ENCODE data around the gene DMGDH.

Gene DMGDH

DNA sequence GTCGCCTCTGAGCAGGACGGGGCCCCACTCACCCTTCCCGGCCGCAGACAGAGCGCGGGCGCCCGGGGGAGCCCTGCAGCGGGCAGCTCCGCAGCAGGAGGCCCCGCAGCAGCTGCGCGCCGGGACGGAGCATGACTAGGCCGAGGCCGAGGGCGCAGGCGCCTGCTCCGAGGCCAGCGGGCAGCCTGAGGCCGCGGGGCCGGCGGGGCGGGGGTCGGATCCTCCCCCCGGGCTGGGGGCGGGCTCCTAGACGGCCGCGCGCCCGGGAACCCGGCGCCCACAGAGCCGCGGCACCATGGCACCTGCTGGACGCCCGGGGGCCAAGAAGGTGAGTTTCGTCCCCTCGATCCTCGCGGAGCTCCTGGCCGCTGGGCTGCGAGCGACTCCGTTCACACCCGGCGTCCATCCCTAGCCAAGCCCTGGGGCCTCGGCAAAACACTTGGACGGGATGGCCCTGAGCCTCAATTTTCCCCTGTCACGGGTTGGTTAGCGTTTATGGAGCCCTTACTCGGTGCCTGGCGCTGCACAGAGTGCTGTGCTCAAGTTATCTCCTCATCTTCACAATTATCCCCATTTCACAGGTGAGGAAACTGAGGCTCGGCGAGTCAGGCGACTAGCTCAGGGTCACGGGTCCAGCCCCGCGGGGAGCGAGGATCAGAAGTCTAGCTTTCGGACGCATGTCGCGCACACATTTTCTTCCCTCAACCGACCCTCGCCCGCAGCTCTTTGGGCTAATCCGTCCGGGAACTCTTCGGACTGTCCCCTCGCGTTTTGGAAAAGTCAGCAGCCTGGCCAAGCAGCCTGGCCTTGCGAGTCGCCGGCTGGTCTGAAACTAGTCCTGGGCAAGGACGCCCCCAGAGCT, at the start of gene DMGDH, which contains the start of gene BHMT2:
DMGDH (minus strand) TSS at position 187 of the 862 bp plus-strand sequence; CDS start at position 133, 54 bp downstream.
BHMT2 (plus strand) TSS at position 280 of the 862 bp plus-strand sequence; CDS start at position 296, 16 bp downstream.
- peak; percentile 85 for DNase-seq (ENCODE audit: low spot score)

DNA sequence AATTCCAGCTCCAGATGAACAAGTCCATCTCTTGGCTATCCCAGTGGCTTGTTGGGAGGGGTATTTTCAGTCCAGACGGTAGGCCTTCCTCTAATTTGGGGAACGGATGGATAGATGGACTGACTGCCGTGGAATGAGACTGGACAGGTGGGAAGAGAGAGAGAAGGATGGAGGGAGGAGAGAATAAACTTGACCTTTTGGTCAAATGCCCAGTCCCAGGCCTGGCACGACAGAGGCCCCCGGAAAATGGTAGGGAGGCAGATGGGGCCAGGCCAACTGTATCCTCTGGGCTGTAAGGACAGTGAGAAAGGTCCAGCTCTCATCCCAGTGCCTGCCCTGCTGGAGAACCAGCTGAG, 43.2 kb upstream of the DMGDH start:
- no peak for DNase-seq (ENCODE audit: low spot score)

DNA sequence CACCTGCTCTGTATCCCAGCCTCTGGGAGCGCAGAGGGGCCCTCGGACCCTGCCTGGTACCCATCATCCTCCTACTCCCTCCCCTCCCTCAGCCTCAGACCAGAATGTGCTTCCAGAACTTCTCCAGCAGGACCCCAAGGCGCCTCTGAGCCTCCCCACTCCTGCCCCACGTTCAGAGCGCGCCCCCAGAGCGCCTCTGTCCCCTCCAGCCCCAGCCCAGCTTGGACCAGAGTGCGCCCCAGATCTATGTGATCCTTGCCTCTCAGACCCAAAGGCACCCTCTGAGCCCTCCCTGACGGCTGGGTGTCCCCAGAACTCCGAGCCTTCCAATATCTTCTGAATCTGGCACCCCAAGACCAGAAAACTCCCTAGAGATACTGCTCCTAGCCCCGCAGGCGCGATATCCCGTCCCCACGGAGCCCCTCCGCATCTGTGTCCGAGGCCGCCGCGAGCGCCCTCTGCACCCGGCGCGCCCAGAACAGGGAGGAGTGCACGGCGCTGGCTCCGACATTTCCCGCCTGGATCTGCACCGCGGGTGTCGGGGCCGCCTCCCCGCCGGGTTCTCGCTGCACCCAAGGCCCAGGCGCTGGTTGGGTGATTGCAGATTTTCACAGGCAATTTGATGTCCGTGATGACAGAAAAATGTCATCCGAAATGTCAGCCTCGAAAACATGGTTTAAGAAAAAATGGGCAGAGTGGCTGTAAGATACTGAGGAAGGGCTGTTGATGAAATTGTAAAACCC, 42.7 kb upstream of the DMGDH start:
- DNase-seq (ENCODE audit: low spot score) = peak; percentile 34

DNA sequence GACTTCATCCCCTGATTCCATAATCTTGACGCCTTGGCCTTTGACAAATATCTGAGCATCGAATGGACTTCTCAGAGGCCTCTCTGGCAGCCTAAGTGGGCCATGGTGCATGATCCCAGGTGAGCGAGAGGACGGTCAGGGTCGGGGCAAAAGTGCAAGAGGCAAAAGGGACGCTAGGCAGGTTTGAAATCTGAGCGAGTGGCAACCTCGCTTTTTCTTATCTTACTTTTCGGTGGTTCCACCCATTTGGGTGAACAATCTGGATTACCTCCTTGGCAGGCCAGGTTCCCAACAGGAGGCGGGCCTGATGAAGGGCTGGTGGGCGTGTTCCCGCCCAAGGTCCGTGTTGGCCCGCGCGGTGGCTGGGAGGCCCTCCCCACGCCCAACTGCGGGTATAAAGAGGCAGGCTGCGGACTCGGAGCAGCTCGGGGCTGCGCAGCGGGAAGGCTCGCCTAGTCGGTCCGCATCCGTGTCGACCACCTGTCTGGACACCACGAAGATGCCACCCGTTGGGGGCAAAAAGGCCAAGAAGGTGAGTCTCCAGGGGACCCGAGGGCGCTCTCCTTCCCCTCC, 42.0 kb upstream of the DMGDH start, which contains the start of gene BHMT:
BHMT (plus strand) TSS at position 423 of the 573 bp plus-strand sequence; CDS start at position 500, 77 bp downstream.
- no peak for DNase-seq (ENCODE audit: low spot score)

DNA sequence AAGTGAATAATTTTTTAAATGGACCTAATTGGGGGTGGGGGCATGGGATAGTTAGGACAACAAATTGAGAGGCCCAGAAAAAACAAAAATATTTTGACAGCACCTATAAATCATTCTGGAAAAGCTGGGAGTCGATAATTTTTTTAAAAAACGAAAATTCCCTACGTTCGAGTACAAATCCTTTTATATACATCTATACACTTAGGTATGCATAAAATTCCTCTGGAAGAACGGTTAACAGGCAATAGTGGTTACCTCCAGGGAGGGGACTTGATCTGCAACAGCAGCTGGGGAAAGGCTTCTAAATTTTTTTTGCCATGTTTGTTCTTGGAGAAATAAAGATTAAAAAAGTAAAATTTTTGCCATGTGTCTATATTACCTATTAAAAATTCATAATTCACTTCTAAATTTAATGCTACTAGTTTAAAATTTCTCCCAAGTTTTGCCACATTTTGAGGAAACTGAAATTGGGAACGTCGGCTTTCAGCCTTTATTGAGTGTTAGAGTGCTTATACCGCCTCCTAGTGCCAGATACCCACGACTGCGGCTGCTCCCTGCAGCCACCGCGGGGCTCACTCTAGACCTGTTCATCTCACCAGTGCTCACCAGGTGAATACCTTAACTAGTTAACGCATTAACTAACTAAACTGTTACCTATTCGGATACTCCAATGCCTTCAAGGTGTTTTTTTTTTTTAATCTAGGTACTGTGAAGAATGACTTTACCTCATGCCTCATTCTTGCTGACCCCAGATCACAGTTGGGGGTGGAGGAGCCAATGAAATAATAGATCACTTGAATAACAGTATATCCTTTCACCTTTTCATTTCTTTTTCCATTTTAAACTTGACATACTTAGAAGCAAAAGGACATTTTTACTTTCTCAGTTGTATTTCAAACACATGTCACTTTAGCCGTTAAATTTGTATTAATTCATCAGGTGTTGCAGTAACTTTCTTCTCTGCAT, 40.3 kb upstream of the DMGDH start:
- no peak for DNase-seq (ENCODE audit: low spot score)

DNA sequence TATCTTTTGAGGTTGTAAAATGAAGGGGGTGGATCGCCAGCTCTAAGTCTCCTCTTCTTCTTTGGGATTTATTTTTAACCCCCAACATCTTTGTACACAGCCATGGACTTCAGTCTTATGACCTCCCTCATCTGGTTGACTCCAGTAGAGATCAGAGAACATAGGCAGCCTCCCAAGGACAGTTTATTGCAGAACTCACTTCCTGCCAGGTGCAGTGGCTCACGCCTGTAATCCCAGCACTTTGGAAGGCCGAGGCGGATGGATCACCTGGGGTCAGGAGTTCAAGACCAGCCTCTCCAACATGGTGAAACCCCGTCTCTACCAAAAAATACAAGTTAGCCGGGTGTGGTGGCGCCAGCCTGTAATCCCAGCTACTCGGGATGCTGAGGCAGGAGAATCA, 39.3 kb upstream of the DMGDH start:
- DNase-seq (ENCODE audit: low spot score) = no peak

DNA sequence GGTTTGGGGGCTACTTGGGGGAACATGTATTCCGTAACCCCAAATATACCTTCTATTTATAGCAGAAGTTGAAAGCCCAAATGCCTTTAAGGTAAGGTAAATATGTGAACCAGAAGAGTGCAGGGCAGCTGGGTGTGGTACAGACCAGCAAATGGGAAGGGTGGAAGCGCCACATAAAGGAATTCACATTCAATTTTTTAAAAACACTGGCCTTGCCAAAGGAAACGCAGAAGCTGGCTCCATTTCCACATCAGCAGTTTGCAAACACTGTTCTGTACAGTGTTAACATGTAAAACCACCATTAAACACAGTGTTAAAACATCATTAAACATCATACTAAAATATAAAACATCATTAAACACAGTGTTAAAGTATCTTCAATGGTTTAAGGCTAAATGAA, 38.6 kb upstream of the DMGDH start:
- DNase-seq (ENCODE audit: low spot score) = no peak

DNA sequence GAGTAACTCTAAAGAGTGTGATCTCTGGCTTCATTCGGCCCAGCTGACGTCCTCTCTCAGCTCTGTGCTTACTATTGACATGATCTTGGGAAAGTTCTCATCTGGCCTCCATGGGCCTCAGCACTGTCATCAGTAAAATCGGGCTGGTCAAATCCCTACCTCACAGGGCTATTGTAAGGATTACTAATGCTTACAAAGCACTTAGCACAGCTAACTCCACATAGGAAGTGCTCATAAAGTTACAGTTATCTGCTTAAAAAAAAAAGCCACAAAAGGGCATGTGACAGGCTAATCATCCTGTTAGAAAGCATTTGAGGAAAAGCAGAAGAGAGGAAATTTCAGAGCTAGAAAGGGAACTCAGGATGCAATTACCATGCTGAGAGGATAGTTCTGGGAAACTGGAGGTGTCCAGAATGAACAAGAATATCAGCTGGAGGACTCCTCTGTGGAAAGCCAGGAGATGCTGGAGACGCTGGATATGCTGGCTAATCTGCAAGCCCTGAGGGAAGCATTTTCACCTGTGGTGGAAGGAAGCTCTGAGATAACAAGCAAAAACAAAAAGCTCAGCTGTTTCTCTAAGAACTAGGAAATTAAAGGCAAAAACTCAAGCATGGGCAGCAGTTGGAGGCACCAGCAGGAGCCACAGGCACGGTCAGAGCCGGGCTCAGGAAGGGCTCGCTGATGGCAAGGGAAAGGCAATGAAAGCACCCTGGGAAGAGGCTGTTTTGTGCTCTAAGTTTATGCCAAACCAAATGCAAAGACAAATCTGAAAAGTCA, 37.7 kb upstream of the DMGDH start:
- no peak for DNase-seq (ENCODE audit: low spot score)

DNA sequence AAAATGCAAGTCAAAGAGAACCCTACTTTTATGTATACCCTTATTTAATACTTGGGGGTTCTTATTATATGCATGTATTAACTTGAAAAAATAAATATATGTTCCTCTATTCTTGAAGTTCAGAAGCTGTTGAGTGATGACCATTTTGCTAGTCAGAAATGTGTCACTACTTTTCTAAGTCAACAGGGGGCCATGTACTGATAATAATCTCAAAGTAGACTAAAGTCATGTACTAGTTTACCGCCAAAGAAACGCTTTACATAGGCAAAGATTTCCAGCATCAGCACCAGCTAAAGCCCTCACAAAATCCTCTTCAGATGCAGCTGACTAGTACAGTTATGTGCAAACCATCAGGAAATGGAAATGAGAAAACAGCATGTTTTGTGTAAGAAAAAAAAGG, 36.4 kb upstream of the DMGDH start:
- DNase-seq (ENCODE audit: low spot score) = no peak

DNA sequence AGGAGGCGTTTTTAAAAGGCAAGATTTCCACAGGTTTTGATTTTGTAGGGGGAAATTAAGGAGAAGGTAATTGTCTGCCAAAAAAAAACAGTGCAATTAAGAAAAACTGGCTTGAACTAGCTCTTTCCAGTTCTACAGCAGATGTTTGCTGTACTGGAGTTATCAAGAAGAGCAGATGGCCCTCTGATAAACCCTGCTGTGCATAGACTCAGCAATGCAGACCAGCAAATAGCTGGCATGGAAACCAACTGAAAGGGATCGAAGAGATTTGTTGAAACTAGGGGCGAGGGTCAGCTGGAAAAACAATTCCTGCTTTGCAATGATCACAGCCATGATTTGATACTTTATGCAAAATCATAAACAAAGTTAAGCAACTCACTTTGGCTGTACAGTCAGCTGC, 24.3 kb upstream of the DMGDH start:
- DNase-seq (ENCODE audit: low spot score) = no peak

DNA sequence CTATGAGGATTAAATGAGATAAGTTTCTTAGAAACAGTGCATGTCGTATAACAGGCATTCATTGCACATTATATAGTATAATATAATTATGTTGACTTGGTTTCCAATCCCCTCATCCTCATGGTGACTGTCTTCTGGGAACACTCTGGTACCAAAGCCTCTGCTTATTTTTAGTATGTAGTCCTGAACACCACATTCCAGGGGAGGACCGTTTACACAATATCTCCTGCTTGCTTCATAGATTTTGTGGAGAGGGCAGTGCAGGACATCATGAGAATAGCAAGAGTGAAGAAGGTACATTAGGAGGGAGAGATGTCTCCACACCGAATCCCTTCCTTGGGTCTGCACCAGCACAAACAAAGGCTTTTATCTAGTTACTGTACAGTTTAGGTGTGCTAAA, 21.6 kb upstream of the DMGDH start:
- no peak for DNase-seq (ENCODE audit: low spot score)

DNA sequence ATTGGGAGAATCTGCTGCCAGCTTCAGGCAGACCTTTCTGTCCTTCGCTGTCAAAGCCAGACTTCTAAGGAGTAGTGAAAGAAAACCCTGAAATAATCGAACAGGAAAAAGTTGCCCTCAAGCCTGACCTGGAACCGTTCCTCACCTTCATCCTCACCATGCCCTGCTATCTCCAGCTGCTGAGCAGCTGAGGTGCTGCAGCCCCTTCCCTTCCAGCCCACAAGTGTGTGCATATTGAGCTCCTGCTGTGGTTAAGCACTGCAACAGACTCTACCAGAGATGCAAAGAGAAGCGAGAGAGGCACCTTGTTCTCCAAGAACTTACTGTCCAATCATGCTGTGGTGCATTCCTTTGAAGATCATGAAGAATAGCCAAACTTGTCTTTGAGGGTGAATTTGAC, 19.0 kb upstream of the DMGDH start:
- no peak for DNase-seq (ENCODE audit: low spot score)

DNA sequence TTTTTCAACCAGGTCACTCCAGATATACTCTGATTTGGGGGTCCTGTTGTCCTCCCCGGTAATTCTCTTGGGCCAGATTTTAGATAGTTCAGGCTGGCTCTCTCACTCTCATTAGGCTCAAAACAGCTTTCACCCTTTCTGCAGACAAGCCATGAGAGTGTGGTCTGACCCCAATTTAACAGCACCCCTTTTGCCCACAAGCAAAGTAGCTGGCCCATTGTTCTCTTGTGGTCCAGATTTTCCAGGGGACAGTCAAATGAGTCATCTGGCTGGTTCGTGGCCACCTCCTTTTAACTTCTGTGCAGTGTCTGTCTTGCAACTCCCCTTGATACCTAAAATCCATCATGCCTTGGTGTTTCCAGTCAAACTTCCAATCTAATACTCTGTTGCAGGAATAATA, 16.6 kb upstream of the DMGDH start:
- no peak for DNase-seq (ENCODE audit: low spot score)

DNA sequence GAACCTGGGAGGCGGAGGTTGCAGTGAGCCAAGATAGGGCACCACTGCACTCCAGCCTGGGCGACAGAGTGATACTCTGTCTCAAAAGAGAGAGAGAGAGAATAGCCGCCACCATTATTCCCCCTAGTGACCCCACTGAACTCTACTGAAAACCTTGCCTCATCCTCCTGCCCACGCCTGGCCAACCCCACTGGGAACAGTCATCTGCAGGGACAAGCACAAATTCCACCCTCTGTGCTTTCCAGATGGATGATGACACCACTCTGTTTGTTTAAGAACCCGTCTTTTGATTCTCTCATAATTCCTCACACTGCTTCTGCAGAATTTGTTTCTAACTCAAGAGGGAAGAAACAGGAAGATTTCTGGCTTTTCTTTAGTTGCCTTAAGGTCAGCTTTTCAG, 12.3 kb upstream of the DMGDH start:
- no peak for DNase-seq (ENCODE audit: low spot score)

DNA sequence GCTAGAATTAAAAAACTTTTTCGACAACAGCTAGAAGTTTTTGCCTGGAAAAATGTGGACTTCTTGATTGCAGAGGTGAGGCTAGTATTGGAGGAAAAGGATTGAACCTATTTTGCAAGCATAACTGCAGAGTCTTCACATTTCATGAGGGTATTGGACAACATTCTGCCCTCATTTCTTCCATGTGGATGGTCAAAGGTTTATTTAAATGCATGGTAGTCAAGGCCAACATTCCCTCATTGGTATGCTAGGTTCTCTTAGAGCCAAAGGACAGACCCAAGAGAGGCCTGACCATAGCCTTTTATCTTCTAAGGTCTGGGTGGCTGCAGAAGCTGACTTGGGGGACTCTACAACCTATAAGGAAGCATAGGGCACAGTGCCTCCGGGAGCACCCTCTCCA, 11.3 kb upstream of the DMGDH start:
- no peak for DNase-seq (ENCODE audit: low spot score)

DNA sequence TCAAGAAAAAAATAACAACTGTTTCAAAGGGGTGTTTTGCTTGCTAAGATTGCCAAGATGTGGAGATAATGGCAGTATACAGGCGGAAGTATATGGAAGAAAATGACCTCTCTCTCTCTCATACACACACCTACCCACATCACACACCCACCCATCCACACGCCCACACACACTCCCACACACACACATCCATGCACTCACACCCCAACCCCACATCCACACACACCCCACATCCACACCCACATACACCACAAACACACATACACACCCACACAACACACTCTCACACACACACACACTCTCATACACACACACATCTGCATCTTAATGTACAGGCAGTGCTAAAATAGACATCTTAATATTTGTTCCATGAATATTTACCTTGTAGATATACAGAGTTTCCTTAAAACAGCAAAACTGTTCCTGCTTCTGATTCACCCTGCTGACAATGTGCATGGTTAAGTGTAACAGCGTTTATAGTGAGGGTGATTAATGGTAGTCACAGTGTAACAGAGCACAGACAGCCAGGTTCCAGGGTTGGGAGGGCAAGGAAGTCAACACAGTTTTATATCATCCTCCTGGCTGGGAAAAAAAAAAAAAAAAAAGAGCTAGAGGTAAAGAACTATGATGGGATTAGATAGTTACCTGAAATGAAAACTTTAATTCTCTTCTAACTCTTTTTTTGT, 8.3 kb upstream of the DMGDH start:
- DNase-seq (ENCODE audit: low spot score) = no peak

DNA sequence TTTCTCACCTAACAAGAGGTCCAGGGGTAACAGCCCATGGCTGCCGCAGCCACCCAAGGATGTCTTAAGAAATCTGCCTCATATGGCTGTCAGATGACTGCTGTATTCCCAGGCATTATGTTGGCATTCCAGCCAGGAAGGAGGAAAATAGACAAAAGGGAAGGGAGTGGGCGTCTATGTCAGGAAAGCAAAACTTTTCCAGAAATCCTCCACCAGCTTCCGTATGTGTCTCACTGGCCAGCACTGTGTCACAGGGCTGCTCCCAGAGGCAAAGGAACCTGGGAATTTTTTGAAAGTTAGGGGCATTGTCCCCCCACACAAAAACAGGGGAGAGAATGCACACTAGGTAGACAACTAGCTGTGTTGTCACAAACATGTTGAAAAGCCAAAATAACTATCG, 7.3 kb upstream of the DMGDH start:
- DNase-seq (ENCODE audit: low spot score) = no peak

DNA sequence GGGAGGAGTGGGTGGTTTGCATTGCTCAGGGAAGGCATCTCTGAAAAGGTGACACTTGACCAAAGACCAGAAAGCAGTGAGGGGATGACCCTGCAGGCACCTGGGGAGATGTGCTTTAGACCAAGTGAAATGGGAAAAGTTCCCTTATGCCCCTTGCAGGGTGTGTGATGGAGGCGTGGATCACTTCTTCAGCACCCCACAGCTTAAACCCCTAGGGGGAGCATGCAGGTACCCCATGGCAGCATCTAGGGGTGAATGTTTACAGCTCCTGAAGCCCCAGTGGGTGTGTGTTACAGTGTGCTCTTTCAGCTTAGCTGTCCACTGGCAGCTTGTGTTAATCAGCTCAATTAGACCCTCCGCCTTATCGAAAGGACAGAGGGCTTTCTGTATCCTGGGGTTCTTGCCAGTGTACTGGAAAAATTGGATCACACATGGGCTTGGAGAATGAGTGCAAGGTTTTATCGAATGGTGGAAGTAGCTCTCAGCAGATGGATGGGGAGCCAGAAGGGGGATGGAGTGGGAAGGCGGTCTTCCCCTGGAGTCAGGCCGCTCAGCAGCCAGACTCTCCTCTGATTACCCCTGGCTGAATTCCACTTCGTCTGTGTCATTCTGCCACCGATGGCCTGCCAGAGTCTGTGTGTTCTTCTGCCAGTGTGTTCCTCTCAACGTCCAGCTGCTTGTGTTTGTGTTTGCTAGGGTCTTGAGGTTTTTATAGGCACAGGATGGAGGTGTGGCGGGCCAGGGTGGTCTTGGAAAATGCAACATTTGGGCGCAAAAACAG, 6.4 kb upstream of the DMGDH start:
- no peak for DNase-seq (ENCODE audit: low spot score)

DNA sequence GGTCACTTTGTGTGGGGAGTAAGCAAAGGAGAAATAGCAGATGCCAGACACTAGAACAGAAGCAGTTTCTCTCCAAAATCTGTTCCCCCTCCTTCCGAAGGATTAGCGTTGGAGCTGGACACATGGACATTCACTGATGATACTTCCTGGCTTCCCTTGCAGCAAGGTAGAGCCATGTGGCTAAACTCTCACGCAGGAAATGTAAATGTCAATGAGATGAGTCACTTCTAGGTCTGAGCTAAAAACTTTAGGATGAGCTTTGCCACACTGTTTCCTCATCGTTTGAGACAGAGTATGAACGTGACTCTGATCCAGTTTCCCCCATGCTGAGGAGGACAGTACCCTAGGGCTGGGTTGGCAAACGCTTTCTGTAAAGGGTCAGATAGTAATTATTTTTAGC, 5.2 kb upstream of the DMGDH start:
- DNase-seq (ENCODE audit: low spot score) = peak; percentile 19

DNA sequence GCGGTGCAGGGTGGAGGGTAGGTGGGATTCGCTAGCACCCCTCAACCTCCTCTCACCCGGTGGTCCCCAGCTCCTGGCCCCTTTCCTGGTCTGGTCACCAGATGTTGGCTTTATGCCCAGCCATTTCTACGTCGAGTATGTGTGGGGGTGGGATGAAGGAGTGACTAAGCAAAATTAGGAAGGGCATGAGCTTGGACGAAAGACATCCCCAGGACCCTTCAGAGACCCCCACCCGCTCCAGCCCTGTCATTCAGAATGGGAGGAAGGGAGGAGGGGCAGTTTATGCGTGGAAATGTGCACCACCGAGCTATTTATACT, 835 bp upstream of the DMGDH start:
- peak; percentile 40 for DNase-seq (ENCODE audit: low spot score)

Measured in GM03348 (cell line).